HepG2 (cell line): Measurements from ENCODE around the gene GRK6. TPM values are rescaled to one million over a fixed set of nuclear protein-coding genes. Genes with fewer than 3 reads are reported as not detected.

Experiments used
- AFF4 ChIP-seq: sonication (generic); formaldehyde crosslinking; IDR thresholded peaks from 2 replicates; pipeline ENCODE4 v1.4.0; 2020; ENCODE audit warnings: missing genetic modification reagents
- DDIT3 ChIP-seq: sonication (generic); formaldehyde crosslinking; IDR thresholded peaks from 2 replicates; pipeline ENCODE4 v1.4.0; 2020; ENCODE audit warnings: mild to moderate bottlenecking, missing genetic modification reagents
- HHEX ChIP-seq: IDR thresholded peaks from 2 replicates; pipeline ENCODE4 v1.6.1; 2016; ENCODE audit warnings: control low read depth
- IKZF4 ChIP-seq: sonication (generic); formaldehyde crosslinking; IDR thresholded peaks from 2 replicates; pipeline ENCODE4 v1.5.1; 2020; ENCODE audit warnings: borderline replicate concordance, mild to moderate bottlenecking, low read depth, missing genetic modification reagents; ENCODE audit errors: not compliant biosample characterization
- RELA ChIP-seq: sonication (generic); formaldehyde crosslinking; IDR thresholded peaks from 2 replicates; pipeline ENCODE4 v1.4.0; 2020; ENCODE audit warnings: missing genetic modification reagents
- RXRA ChIP-seq: sonication (generic); formaldehyde crosslinking; IDR thresholded peaks from 2 replicates; pipeline ENCODE4 v1.5.1; 2020; ENCODE audit warnings: missing genetic modification reagents
- SNRNP70 ChIP-seq: fragments of 200-400 bp; formaldehyde crosslinking; IDR thresholded peaks from 2 replicates; pipeline ENCODE4 v1.6.1; 2017; ENCODE audit warnings: mild to moderate bottlenecking, low read depth, low read length, moderate library complexity
- TBP ChIP-seq: sonication (generic); formaldehyde crosslinking; IDR thresholded peaks from 2 replicates; pipeline ENCODE4 v1.5.0; 2020; ENCODE audit warnings: missing genetic modification reagents
- ZBTB20 ChIP-seq: sonication (generic); formaldehyde crosslinking; IDR thresholded peaks from 2 replicates; pipeline ENCODE4 v1.8.1; 2023; ENCODE audit warnings: missing genetic modification reagents, low read depth, mild to moderate bottlenecking, borderline replicate concordance
- ZNF333 ChIP-seq: sonication (generic); formaldehyde crosslinking; IDR thresholded peaks from 2 replicates; pipeline ENCODE4 v1.4.0; 2020; ENCODE audit warnings: mild to moderate bottlenecking, missing genetic modification reagents, borderline replicate concordance
- ZNF556 ChIP-seq: sonication (generic); formaldehyde crosslinking; IDR thresholded peaks from 2 replicates; pipeline ENCODE4 v1.4.0; 2020; ENCODE audit warnings: mild to moderate bottlenecking, missing genetic modification reagents, borderline replicate concordance
- ZNF709 ChIP-seq: sonication (generic); formaldehyde crosslinking; IDR thresholded peaks from 2 replicates; pipeline ENCODE4 v1.5.0; 2020; ENCODE audit warnings: mild to moderate bottlenecking, missing genetic modification reagents
- polyA plus RNA-seq, 8 experiments: library from polyadenylated mRNA; depleted of rRNA in 3 of 8; stranded (reverse) in 7 of 8; unstranded in 1 of 8; fragments of >200 nt; fragmentation: Illumina TruSeq in 4 of 8; extraction: Trizol in 4 of 8; gene quantifications; 2 replicates each; pipeline versions ENCODE4 v1.2.1 to v1.2.3, GENCODE V29; 2011 to 2016; ENCODE audit warnings: low read depth in 4 of 8, missing spikeins in 1 of 8, mixed read lengths in 1 of 8; ENCODE audit not compliant: insufficient read depth in 1 of 8
- total RNA-seq, 5 experiments: library from RNA; depleted of rRNA; stranded (reverse); fragments of >200 nt; fragmentation: Illumina TruSeq; extraction: Trizol; gene quantifications; 2 replicates each; pipeline ENCODE4 v1.2.3, GENCODE V29; 2016; ENCODE audit warnings: low read depth in 1 of 5
- TF ChIP-seq, protein P1 (sequence below): sonication (generic); formaldehyde crosslinking; IDR thresholded peaks from 2 replicates; pipeline ENCODE4 v1.5.0; 2020; ENCODE audit warnings: mild to moderate bottlenecking, missing genetic modification reagents
- TF ChIP-seq, protein P2 (sequence below): sonication (generic); formaldehyde crosslinking; IDR thresholded peaks from 2 replicates; pipeline ENCODE4 v1.8.0; 2022; ENCODE audit warnings: missing genetic modification reagents, low read depth, mild to moderate bottlenecking, borderline replicate concordance
- TF ChIP-seq, protein P3 (sequence below): sonication (generic); formaldehyde crosslinking; IDR thresholded peaks from 2 replicates; pipeline ENCODE4 v1.5.1; 2020; ENCODE audit warnings: missing genetic modification reagents, mild to moderate bottlenecking, borderline replicate concordance
- TF ChIP-seq, protein P4 (sequence below): sonication (generic); formaldehyde crosslinking; IDR thresholded peaks from 2 replicates; pipeline ENCODE4 v1.4.0; 2020; ENCODE audit warnings: missing genetic modification reagents; ENCODE audit errors: not compliant biosample characterization
- TF ChIP-seq, protein P5 (sequence below): IDR thresholded peaks from 2 replicates; pipeline ENCODE4 v1.6.1; 2012; ENCODE audit warnings: low read length, improper control_type of control experiment

Gene GRK6
- total and polyA plus RNA-seq, 2 of the 13 experiments (the other 11 are each of a cell fraction or from before 2014, with no cell fraction given), result 13.2 to 19.9 TPM

DNA sequence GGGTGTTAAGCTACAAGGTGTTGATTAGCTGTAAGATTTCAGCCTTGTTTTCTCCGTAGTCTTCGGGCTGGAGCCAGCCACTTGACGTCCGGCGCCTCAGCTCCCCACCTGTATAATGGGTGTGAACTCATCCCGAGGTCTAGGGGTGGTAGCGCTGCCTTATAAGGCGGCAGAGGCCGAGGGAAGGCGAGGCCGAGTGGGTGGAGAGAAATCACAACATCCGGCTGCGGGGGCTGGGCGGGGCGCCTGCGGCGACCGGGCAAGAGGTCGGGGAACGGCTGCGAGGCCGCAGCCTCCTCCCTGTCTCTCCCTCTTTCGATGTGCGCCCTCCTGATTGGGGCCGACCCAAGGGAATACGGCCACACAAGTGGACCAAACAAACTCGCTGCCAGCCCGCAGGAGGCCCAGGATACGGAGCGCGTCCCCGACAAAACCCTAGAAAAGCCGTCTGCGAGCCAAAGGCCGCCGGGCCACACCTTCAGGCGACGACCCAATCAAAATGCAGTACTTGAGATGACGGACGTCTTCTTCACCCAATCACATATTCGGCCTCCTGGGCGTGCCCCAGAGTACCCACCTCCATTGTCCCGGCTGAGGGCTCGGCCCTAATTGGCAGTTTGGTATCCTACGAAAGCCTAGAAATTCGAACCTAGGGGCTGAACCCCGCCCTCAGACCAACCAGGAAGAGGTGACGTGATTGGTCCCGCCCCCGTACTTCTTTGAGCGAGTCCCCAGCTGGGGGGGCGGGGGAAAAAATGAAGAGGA is 493 bp upstream of the GRK6 start (continued):
- 0 out of 2 replicates have a peak, but pooled peaks have one; percentile 34 for TF ChIP-seq ZNF333
- TF ChIP-seq AFF4, result no peak
- no peak for TF ChIP-seq IKZF4 (CRISPR knock-in tag)
- TF ChIP-seq, protein P1, sequence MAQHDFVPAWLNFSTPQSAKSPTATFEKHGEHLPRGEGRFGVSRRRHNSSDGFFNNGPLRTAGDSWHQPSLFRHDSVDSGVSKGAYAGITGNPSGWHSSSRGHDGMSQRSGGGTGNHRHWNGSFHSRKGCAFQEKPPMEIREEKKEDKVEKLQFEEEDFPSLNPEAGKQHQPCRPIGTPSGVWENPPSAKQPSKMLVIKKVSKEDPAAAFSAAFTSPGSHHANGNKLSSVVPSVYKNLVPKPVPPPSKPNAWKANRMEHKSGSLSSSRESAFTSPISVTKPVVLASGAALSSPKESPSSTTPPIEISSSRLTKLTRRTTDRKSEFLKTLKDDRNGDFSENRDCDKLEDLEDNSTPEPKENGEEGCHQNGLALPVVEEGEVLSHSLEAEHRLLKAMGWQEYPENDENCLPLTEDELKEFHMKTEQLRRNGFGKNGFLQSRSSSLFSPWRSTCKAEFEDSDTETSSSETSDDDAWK (CRISPR knock-in tag), result no peak
- TF ChIP-seq DDIT3 (CRISPR knock-in tag), result no peak
- no peak for TF ChIP-seq ZNF709 (CRISPR knock-in tag)
- TF ChIP-seq, protein P2, sequence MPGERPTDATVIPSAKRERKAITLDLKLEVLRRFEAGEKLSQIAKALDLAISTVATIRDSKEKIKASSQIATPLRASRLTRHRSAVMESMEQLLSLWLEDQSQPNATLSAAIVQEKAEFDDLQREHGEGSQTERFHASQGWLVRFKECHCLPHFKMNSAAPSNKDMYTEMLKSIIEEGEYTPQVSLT (CRISPR knock-in tag), result no peak
- TF ChIP-seq, protein P3, sequence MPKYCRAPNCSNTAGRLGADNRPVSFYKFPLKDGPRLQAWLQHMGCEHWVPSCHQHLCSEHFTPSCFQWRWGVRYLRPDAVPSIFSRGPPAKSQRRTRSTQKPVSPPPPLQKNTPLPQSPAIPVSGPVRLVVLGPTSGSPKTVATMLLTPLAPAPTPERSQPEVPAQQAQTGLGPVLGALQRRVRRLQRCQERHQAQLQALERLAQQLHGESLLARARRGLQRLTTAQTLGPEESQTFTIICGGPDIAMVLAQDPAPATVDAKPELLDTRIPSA (CRISPR knock-in tag), result no peak
- TF ChIP-seq RELA (CRISPR knock-in tag), result no peak
- no peak for TF ChIP-seq SNRNP70
- no peak; the same call in 1 of the 2 replicates for TF ChIP-seq ZNF556 (CRISPR knock-in tag)
- TF ChIP-seq ZBTB20 (CRISPR knock-in tag), result no peak
- no peak for TF ChIP-seq HHEX
- TF ChIP-seq, protein P4, sequence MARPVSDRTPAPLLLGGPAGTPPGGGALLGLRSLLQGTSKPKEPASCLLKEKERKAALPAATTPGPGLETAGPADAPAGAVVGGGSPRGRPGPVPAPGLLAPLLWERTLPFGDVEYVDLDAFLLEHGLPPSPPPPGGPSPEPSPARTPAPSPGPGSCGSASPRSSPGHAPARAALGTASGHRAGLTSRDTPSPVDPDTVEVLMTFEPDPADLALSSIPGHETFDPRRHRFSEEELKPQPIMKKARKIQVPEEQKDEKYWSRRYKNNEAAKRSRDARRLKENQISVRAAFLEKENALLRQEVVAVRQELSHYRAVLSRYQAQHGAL (CRISPR knock-in tag), result peak; percentile 37
- no peak for TF ChIP-seq TBP (CRISPR knock-in tag)
- TF ChIP-seq, protein P5, sequence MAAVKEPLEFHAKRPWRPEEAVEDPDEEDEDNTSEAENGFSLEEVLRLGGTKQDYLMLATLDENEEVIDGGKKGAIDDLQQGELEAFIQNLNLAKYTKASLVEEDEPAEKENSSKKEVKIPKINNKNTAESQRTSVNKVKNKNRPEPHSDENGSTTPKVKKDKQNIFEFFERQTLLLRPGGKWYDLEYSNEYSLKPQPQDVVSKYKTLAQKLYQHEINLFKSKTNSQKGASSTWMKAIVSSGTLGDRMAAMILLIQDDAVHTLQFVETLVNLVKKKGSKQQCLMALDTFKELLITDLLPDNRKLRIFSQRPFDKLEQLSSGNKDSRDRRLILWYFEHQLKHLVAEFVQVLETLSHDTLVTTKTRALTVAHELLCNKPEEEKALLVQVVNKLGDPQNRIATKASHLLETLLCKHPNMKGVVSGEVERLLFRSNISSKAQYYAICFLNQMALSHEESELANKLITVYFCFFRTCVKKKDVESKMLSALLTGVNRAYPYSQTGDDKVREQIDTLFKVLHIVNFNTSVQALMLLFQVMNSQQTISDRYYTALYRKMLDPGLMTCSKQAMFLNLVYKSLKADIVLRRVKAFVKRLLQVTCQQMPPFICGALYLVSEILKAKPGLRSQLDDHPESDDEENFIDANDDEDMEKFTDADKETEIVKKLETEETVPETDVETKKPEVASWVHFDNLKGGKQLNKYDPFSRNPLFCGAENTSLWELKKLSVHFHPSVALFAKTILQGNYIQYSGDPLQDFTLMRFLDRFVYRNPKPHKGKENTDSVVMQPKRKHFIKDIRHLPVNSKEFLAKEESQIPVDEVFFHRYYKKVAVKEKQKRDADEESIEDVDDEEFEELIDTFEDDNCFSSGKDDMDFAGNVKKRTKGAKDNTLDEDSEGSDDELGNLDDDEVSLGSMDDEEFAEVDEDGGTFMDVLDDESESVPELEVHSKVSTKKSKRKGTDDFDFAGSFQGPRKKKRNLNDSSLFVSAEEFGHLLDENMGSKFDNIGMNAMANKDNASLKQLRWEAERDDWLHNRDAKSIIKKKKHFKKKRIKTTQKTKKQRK, result peak; percentile 50
- TF ChIP-seq RXRA (CRISPR knock-in tag), result no peak; the same call in 1 of the 2 replicates
